ENCODE data around the gene CPED1. TPM values are rescaled to one million over a fixed set of nuclear protein-coding genes. Genes with fewer than 3 reads are reported as not detected.
"Not testable (repeated sequence)": the region's sequence is repeated elsewhere in the genome, so short reads cannot be mapped to it uniquely, and the experiment has no call there.

CPED1 gene
- total and polyA plus RNA-seq, 4 donors: 4.7 to 34.1 (median 16.7) TPM

DNA sequence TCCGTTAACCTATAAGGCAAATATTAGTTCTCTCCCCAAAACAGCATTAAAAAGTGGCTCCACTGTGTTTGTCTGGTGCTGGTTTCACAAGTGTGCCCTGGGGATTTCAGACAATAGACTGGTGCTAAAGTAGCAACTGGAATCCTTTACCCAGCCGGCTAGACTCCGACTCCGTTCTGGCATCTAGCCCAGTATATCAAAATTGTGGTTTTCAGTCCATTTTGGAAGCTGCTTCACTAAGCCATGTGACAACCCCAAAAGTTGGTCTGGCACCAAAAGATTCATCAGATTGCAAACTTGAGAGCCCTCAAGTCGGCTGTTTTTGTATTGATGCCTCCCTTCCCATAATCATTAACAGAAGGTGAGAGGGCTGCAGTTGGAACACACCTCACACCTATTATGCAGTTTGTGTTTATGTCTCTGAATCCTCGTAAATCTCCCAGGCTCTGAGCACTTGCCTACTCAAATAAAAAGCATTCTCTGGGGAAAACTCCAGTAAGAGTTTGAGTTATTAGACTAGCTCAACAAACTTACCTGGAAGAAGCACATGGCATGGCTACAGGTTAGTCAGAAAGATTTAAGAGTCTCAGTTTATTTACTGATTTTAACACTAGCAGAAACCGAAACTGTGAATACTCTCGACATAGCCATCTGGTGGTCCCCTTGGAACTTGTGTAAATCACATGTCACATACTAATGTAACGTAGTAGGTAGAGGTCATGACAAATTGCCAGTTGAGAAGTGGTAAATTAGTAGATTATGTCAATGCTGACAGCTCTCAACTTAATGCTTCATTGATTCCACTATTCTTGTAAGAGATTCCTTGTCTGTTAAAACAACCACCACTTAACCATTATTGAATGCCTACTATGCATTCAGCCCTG, 325.5 kb downstream of the CPED1 start:
- peak in 1 of 6 donors; percentile 23 for DNase-seq (ENCODE audit: low read depth in 4 of 6, low spot score in 6 of 6)
- no peaks in the 10 kb centered on the region for H3K4me1 ChIP-seq (ENCODE audit: control insufficient read depth, insufficient read depth, low read length)
- no peaks in the 10 kb centered on the region for H3K9me3 ChIP-seq (ENCODE audit: control insufficient read depth, insufficient read depth, low read length)
- no peak overlapping the region for H3K4me3 ChIP-seq (ENCODE audit: low read depth, low read length)
- H3K27me3 ChIP-seq (ENCODE audit: control insufficient read depth, insufficient read depth, low read length): no peaks in the 10 kb centered on the region
- H3K27ac ChIP-seq (ENCODE audit: low read depth, low read length): no peak overlapping the region
- no peaks in the 10 kb centered on the region for H3K36me3 ChIP-seq (ENCODE audit: control insufficient read depth, insufficient read depth, low read length)
- WGBS (ENCODE audit: insufficient coverage): 51% methylated on average over 3 of the region's 9 CpGs

DNA sequence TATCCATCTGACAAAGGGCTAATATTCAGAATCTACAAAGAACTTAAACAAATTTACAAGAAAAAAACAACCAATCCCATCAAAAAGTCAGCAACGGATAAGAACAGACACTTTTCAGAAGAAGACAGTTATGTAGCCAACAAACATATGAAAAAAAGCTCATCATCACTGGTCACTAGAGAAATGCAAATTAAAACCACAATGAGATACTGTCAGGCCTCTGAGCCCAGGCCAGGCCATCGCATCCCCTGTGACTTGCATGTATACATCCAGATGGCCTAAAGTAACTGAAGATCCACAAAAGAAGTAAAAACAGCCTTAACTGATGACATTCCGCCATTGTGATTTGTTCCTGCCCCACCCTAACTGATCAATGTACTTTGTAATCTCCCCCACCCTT, 326.7 kb downstream of the CPED1 start:
- not testable (repeated sequence) for H3K27me3 ChIP-seq (ENCODE audit: control insufficient read depth, insufficient read depth, low read length); DNase-seq (ENCODE audit: low read depth in 4 of 6, low spot score in 6 of 6); H3K9me3 ChIP-seq (ENCODE audit: control insufficient read depth, insufficient read depth, low read length); H3K36me3 ChIP-seq (ENCODE audit: control insufficient read depth, insufficient read depth, low read length); H3K27ac ChIP-seq (ENCODE audit: low read depth, low read length); H3K4me3 ChIP-seq (ENCODE audit: low read depth, low read length); H3K4me1 ChIP-seq (ENCODE audit: control insufficient read depth, insufficient read depth, low read length)
- WGBS (ENCODE audit: insufficient coverage): 100% methylated on average over 1 of the region's 3 CpGs

DNA sequence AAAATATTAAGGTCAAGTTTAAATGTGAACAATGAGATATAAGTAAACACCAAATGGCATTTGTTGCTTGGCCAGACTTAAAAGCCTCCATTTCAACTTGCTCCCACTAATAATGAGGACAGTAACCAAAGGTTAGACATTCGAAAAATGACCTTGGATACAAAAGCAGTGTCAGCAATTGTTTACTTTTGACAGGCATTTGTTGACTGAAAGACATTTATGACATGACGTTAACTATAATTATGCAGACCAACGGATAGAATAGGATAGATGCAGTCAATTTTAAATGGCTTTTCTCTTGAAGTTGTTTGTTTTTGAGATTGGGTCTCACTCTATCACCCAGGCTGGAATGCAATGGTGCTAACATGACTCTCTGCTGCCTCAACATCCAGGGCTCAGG, 333.9 kb downstream of the CPED1 start:
- no peaks in the 10 kb centered on the region for H3K4me1 ChIP-seq (ENCODE audit: control insufficient read depth, insufficient read depth, low read length)
- no CpG with 5 or more reads among the region's 3 CpGs for WGBS (ENCODE audit: insufficient coverage)

DNA sequence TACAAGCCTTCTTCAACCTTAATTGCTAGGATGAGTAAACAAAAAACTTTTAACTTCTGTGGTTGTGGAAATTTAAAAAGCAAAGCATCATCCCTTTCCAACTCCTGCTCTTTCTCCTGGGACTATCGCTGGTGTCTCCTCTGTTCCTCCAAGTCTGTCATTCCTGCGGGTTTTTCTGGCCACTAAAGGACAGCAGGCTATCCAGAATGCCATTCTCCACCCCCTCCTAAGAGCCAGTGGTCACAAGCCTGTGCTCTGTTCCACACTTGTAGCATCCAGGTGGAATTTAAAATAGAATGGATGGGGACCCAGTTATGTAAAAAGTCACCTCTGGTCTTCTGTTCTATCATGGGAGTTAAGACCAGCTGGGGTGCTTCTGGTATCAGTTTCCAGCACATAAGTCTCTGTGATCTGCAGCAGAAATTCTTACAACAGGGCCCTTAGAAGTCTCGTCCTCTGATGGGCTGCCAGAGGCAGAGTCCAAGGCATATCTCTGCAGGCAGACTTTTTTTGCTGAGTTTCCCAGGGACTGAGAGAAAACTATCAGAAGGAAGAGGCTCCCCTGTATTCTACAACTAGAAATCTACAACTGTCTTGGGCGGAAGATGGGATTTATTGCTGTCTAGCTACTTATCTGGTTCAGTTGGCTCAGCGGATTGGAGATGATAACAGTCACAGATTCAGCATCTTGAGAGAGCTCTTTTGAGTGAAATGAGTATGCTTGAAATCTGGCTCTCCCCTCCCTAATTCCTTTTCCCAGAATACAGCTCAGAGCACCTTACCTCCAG, 335.2 kb downstream of the CPED1 start:
- H3K4me3 ChIP-seq (ENCODE audit: low read depth, low read length): no peak overlapping the region
- H3K4me1 ChIP-seq (ENCODE audit: control insufficient read depth, insufficient read depth, low read length): peaks cover 2% of the 10 kb centered on the region
- no peaks in the 10 kb centered on the region for H3K36me3 ChIP-seq (ENCODE audit: control insufficient read depth, insufficient read depth, low read length)
- peak in 1 of 6 donors; percentile 9 for DNase-seq (ENCODE audit: low read depth in 4 of 6, low spot score in 6 of 6)
- no peak overlapping the region for H3K27ac ChIP-seq (ENCODE audit: low read depth, low read length)
- WGBS (ENCODE audit: insufficient coverage): 78% methylated on average over 3 of the region's 5 CpGs
- peaks cover 7% of the 10 kb centered on the region for H3K27me3 ChIP-seq (ENCODE audit: control insufficient read depth, insufficient read depth, low read length)
- H3K9me3 ChIP-seq (ENCODE audit: control insufficient read depth, insufficient read depth, low read length): no peaks in the 10 kb centered on the region

More for the DNA sequence above, 333.9 kb downstream of the CPED1 start:
- no peak for DNase-seq (ENCODE audit: low read depth in 4 of 6, low spot score in 6 of 6)
- H3K27me3 ChIP-seq (ENCODE audit: control insufficient read depth, insufficient read depth, low read length): no peaks in the 10 kb centered on the region
- no peak overlapping the region for H3K27ac ChIP-seq (ENCODE audit: low read depth, low read length)
- no peaks in the 10 kb centered on the region for H3K9me3 ChIP-seq (ENCODE audit: control insufficient read depth, insufficient read depth, low read length)
- H3K4me3 ChIP-seq (ENCODE audit: low read depth, low read length): no peak overlapping the region
- no peaks in the 10 kb centered on the region for H3K36me3 ChIP-seq (ENCODE audit: control insufficient read depth, insufficient read depth, low read length)

DNA sequence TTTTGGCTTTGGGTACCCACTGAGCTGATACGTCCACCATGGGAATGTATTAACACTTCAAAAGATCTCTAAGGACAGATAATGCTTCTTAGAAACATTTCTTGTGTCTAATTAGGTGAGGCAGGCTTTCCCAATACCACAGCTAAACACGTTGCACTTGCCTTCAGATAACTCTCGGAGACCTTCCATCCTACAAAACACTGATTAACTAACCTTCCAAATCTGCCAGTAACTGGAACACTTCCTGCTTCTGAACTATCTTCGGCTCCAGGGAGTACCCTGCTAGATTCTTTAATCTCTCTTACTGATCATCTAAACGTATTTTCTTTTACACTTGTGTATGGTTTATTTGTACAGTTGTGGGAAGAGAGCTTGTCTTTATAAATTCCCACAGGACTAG, 339.2 kb downstream of the CPED1 start:
- 90% methylated on average over 2 of the region's 5 CpGs for WGBS (ENCODE audit: insufficient coverage)
- H3K4me1 ChIP-seq (ENCODE audit: control insufficient read depth, insufficient read depth, low read length): peaks cover 21% of the 10 kb centered on the region
- H3K4me3 ChIP-seq (ENCODE audit: low read depth, low read length): no peak overlapping the region
- H3K27ac ChIP-seq (ENCODE audit: low read depth, low read length): no peak overlapping the region
- H3K9me3 ChIP-seq (ENCODE audit: control insufficient read depth, insufficient read depth, low read length): no peaks in the 10 kb centered on the region
- DNase-seq (ENCODE audit: low read depth in 4 of 6, low spot score in 6 of 6): no peak
- H3K27me3 ChIP-seq (ENCODE audit: control insufficient read depth, insufficient read depth, low read length): peaks cover 43% of the 10 kb centered on the region
- no peaks in the 10 kb centered on the region for H3K36me3 ChIP-seq (ENCODE audit: control insufficient read depth, insufficient read depth, low read length)

DNA sequence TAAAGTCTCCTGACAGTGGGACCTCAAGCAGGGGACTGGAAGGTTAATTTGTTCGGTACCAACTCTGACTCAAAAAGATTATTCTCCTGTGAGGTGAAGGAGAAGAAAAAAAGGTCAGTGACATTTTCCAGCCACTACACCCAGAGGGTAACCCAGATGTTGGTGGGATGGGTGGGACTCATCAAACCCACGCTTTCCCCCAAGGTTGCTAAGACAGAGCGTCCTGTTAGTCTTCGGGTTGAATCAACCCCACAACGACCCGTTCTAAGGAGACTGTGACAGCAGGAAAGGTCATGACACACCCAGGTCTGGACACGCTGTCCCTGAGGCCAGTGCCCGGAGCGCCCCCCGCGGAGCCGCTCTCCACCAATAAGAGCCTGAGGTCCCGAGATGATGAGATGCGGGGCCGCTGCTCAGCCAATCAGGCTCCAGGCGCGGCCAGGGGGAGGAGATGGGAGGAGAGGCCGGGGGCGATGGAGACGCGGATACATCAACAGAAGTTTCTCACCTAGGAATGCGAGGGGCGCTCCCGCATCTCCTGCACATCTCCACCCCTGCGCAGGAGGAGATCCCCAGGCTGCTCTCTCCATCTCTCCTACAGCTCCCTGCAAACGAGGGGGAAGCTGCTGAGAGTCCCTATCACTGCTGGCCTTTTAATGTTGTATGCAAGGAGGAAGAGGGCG, 340.1 kb downstream of the CPED1 start, which contains the start of gene WNT16:
TSS of gene WNT16 (plus strand) at position 493 of the 683 bp plus-strand sequence. CDS start 293 bp downstream, outside the sequence.
- no peaks in the 10 kb centered on the region for H3K36me3 ChIP-seq (ENCODE audit: control insufficient read depth, insufficient read depth, low read length)
- H3K9me3 ChIP-seq (ENCODE audit: control insufficient read depth, insufficient read depth, low read length): no peaks in the 10 kb centered on the region
- 11% methylated on average over 24 of the region's 27 CpGs for WGBS (ENCODE audit: insufficient coverage)
- DNase-seq (ENCODE audit: low read depth in 4 of 6, low spot score in 6 of 6): peak in 2 of 6 donors; percentile 53 to 67
- H3K27me3 ChIP-seq (ENCODE audit: control insufficient read depth, insufficient read depth, low read length): peaks cover 43% of the 10 kb centered on the region
- no peak within 1 kb of the TSS for H3K27ac ChIP-seq (ENCODE audit: low read depth, low read length)
- H3K4me3 ChIP-seq (ENCODE audit: low read depth, low read length): peak within 1 kb of the TSS; percentile 50
- H3K4me1 ChIP-seq (ENCODE audit: control insufficient read depth, insufficient read depth, low read length): peaks cover 21% of the 10 kb centered on the region

DNA sequence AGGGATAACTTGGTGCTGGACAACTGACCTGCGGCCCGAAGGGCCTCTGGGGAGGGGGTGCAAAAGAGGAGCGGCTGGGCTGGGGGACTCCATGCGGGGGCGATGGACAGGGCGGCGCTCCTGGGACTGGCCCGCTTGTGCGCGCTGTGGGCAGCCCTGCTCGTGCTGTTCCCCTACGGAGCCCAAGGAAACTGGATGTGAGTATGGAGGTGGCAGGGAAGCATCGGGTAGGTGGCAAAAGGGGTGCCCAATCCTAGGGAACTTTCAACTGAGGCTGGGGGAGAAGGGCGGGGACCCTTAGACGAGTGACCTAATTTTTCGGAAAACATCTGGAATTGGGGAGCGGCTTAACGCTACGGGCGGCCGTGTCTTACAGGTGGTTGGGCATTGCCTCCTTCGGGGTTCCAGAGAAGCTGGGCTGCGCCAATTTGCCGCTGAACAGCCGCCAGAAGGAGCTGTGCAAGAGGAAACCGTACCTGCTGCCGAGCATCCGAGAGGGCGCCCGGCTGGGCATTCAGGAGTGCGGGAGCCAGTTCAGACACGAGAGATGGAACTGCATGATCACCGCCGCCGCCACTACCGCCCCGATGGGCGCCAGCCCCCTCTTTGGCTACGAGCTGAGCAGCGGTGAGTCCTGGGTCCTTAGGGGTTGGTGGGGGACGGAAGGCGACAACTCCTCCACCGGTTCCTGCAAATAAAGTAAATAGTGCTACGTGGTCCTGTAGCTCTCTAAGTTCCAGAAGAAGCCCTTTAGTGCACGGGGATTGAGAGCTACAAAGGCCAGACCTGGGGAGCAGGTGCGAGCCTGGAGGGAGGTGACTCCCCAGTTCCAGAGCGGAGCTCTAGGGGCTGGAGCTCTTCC, 340.9 kb downstream of the CPED1 start:
- WGBS (ENCODE audit: insufficient coverage): under 1% methylated on average over 47 of the region's 47 CpGs
- peaks cover 43% of the 10 kb centered on the region for H3K27me3 ChIP-seq (ENCODE audit: control insufficient read depth, insufficient read depth, low read length)
- H3K4me1 ChIP-seq (ENCODE audit: control insufficient read depth, insufficient read depth, low read length): peaks cover 21% of the 10 kb centered on the region
- H3K4me3 ChIP-seq (ENCODE audit: low read depth, low read length): peak overlapping the region; percentile 50
- no peaks in the 10 kb centered on the region for H3K36me3 ChIP-seq (ENCODE audit: control insufficient read depth, insufficient read depth, low read length)
- peak in 3 of 6 donors; percentile 15 to 70 (median 61) for DNase-seq (ENCODE audit: low read depth in 4 of 6, low spot score in 6 of 6)
- H3K27ac ChIP-seq (ENCODE audit: low read depth, low read length): no peak overlapping the region
- H3K9me3 ChIP-seq (ENCODE audit: control insufficient read depth, insufficient read depth, low read length): no peaks in the 10 kb centered on the region

DNA sequence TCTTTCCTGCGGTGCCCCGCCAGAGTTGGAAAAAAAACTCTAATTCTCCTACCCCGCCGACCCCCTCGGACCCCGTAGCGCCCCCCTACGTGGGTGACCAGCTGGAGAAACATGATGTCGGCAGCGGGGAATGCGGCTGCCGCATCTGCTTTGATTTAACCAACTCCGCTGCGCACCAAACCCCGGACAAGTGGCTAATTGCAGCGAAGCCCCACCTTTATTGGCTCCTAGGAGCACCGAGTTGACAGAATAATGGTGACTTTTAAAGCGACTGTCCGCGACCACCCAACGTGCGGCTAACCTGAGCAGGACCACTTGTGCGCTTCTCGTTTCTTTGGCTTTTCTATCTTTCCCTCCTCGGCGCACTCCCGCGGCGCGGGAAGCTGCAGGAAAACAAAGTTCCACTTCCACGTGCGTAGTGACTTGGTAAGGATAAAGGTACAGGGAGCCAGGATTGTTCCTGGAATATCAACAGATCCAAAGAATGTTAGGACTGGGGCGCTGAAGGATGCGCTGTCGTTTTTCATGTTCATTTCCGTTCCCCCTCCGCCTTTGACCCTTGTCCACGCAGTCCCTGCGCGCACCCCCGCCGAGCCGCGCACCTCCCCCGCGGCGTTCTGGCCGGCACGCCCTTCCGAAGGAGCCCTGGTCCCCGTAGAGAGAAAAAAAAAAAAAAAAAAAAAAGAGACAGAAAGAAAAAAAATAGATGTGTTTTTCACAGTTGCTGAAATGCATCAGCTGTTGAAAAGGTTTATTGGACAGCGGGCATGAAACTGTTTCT, 341.7 kb downstream of the CPED1 start:
- Histone ChIP-seq H3K36me3 (ENCODE audit: control insufficient read depth, insufficient read depth, low read length) (no peaks in the 10 kb centered on the region), H3K27me3 (ENCODE audit: control insufficient read depth, insufficient read depth, low read length) (peaks cover 46% of the 10 kb centered on the region), H3K9me3 (ENCODE audit: control insufficient read depth, insufficient read depth, low read length) (no peaks in the 10 kb centered on the region), H3K4me3 (ENCODE audit: low read depth, low read length) (peak overlapping the region; percentile 50), H3K4me1 (ENCODE audit: control insufficient read depth, insufficient read depth, low read length) (peaks cover 21% of the 10 kb centered on the region), H3K27ac (ENCODE audit: low read depth, low read length) (no peak overlapping the region)
- WGBS (ENCODE audit: insufficient coverage): 0% methylated on average over 43 of the region's 52 CpGs
- DNase-seq (ENCODE audit: low read depth in 4 of 6, low spot score in 6 of 6): peak in 3 of 6 donors; percentile 14 to 66 (median 65)
